ENCODE results near the gene ITSN1.
"Not testable (repeated sequence)": the region's sequence is repeated elsewhere in the genome, so short reads cannot be mapped to it uniquely, and the experiment has no call there.

The ITSN1 gene

GRCh38 chr21:33682992-33683627 lies 40.8 kb downstream of the ITSN1 start:
- DNase-seq (ENCODE audit: low read depth) = no peak

- no peak for DNase-seq (ENCODE audit: low read depth)
Observed at GRCh38 chr21:33684068-33684467, 41.8 kb downstream of the ITSN1 start.

- DNase-seq (ENCODE audit: low read depth) = no peak
Observed at GRCh38 chr21:33684923-33685560, 42.7 kb downstream of the ITSN1 start.

GRCh38 chr21:33685613-33686197 lies 43.4 kb downstream of the ITSN1 start:
- DNase-seq (ENCODE audit: low read depth) = no peak

- no peak for DNase-seq (ENCODE audit: low read depth)
Observed at GRCh38 chr21:33686386-33686785, 44.1 kb downstream of the ITSN1 start.

GRCh38 chr21:33687634-33688033 lies 45.3 kb downstream of the ITSN1 start:
- DNase-seq (ENCODE audit: low read depth) = no peak

GRCh38 chr21:33688353-33688752 lies 46.1 kb downstream of the ITSN1 start:
- no peak for DNase-seq (ENCODE audit: low read depth)

GRCh38 chr21:33690874-33691273 lies 48.6 kb downstream of the ITSN1 start:
- DNase-seq (ENCODE audit: low read depth) = no peak

- DNase-seq (ENCODE audit: low read depth) = no peak
Observed at GRCh38 chr21:33691945-33692603, 49.8 kb downstream of the ITSN1 start.

GRCh38 chr21:33695813-33696212 lies 53.5 kb downstream of the ITSN1 start:
- no peak for DNase-seq (ENCODE audit: low read depth)

GRCh38 chr21:33696465-33696864 lies 54.2 kb downstream of the ITSN1 start:
- DNase-seq (ENCODE audit: low read depth) = no peak

- DNase-seq (ENCODE audit: low read depth) = no peak
Observed at GRCh38 chr21:33698087-33698860, 56.0 kb downstream of the ITSN1 start.

- no peak for DNase-seq (ENCODE audit: low read depth)
Observed at GRCh38 chr21:33699277-33699676, 57.0 kb downstream of the ITSN1 start.

- DNase-seq (ENCODE audit: low read depth) = no peak
Observed at GRCh38 chr21:33700491-33700890, 58.2 kb downstream of the ITSN1 start.

GRCh38 chr21:33703750-33704606 lies 61.7 kb downstream of the ITSN1 start:
- no peak for DNase-seq (ENCODE audit: low read depth)

- DNase-seq (ENCODE audit: low read depth) = no peak
Observed at GRCh38 chr21:33707846-33708245, 65.5 kb downstream of the ITSN1 start.

GRCh38 chr21:33708874-33709273 lies 66.6 kb downstream of the ITSN1 start:
- DNase-seq (ENCODE audit: low read depth) = no peak

- DNase-seq (ENCODE audit: low read depth) = no peak
Observed at GRCh38 chr21:33712022-33712803, 69.9 kb downstream of the ITSN1 start.

- DNase-seq (ENCODE audit: low read depth) = no peak
Observed at GRCh38 chr21:33721081-33721480, 78.8 kb downstream of the ITSN1 start.

GRCh38 chr21:33729139-33729538 lies 86.8 kb downstream of the ITSN1 start:
- DNase-seq (ENCODE audit: low read depth) = not testable (repeated sequence)

- DNase-seq (ENCODE audit: low read depth) = no peak
Observed at GRCh38 chr21:33729641-33730040, 87.3 kb downstream of the ITSN1 start.
